GM12864 (cell line): ENCODE measurements around the gene CCDC71.
A peak's percentile ranks its signal among the peaks of the same experiment; 100 is the strongest.

ENCODE experiments used
- DNase-seq: peaks from one replicate; pipeline ENCODE4 v3.0.0-alpha.2; 2011; ENCODE audit warnings: low read depth
- H3K4me3 ChIP-seq: 2 replicates; pipeline ENCODE4 v1.5.1; 2011; ENCODE audit warnings: mild to moderate bottlenecking, low read depth, low read length, control low read depth
- TF ChIP-seq, protein P1 (sequence below): IDR thresholded peaks from 2 replicates; pipeline ENCODE4 v1.5.1; 2011; ENCODE audit warnings: low read depth, mild to moderate bottlenecking, moderate library complexity, low read length, control low read depth, inconsistent platforms; ENCODE audit errors: missing control alignments

Gene CCDC71

GRCh38 chr3:49122886-49123545 is 43.1 kb downstream of the CCDC71 start:
- no peak for DNase-seq
- TF ChIP-seq, protein P1, sequence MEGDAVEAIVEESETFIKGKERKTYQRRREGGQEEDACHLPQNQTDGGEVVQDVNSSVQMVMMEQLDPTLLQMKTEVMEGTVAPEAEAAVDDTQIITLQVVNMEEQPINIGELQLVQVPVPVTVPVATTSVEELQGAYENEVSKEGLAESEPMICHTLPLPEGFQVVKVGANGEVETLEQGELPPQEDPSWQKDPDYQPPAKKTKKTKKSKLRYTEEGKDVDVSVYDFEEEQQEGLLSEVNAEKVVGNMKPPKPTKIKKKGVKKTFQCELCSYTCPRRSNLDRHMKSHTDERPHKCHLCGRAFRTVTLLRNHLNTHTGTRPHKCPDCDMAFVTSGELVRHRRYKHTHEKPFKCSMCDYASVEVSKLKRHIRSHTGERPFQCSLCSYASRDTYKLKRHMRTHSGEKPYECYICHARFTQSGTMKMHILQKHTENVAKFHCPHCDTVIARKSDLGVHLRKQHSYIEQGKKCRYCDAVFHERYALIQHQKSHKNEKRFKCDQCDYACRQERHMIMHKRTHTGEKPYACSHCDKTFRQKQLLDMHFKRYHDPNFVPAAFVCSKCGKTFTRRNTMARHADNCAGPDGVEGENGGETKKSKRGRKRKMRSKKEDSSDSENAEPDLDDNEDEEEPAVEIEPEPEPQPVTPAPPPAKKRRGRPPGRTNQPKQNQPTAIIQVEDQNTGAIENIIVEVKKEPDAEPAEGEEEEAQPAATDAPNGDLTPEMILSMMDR: no peak
- H3K4me3 ChIP-seq: no peak overlapping the region

- TF ChIP-seq, protein P1: no peak
- no peak for DNase-seq
- H3K4me3 ChIP-seq: no peak overlapping the region
Measured at GRCh38 chr3:49122451-49122850, 43.7 kb downstream of the CCDC71 start.

DNA sequence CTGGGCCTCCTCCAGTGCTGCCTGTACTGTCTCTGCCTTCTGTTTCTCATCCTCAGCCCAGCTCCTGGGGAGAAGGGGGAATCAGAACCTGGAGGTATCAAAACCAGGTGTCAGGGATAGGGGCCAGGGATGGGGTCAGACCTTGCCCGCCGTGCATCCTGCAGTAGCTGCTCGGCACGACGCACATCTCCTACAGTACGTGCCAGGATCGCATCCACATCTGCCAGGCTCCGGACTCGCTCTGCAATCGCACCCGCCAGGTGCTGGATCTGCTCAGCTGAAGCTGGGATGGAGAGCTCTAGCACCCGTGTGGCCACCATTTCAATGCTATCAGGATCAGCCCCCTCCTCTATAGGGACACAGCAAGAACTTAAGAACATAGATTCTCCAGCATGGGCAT is 44.1 kb downstream of the CCDC71 start:
- DNase-seq: no peak
- TF ChIP-seq, protein P1: no peak

GRCh38 chr3:49121132-49121736 is 44.9 kb downstream of the CCDC71 start:
- peak overlapping the region; percentile 82 for H3K4me3 ChIP-seq
- TF ChIP-seq, protein P1: no peak
- no peak for DNase-seq

More for the DNA sequence above, 44.1 kb downstream of the CCDC71 start:
- H3K4me3 ChIP-seq: no peak overlapping the region

DNA sequence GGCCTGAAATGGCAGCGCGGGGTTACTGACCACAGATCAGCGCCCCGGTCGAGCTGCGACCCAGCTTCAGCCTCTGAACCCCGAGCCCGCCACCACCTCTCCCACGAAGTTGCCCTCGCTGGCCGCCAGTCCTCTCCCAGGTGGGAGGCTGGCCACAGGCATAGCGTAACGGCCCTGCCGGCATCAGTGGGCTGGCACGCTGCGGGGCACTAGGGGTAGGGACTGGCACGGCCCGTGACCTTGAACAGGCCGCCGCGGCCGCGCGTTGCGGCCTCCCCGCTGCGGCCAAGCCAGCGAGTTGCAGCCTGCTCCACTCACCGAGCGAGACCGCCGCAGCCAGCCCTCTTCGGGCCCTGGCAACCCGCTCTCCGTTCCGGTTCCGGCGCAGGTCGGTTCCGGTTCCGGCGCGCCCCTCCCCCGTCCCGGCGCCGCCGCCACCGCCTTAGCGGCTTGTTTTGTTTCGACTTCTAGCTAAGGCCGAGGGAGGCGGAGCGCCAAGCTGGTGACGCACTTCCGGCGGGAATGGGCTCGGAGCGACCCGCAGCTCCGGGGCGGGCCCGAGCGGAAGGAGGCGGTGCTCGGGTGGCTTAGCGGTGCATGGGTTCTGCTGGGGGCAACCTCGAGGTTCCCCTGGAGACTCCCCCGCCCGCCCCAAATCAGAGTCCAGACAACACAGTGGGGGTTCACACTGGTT is 45.5 kb downstream of the CCDC71 start, which contains the start of gene USP19:
TSS of gene USP19 (minus strand) at position 386 of the 694 bp plus-strand sequence. CDS start 1,678 bp downstream, outside the sequence.
- DNase-seq: peak; percentile 80
- TF ChIP-seq, protein P1: no peak
- H3K4me3 ChIP-seq: peak within 1 kb of the TSS; percentile 82

- TF ChIP-seq, protein P1: no peak
- H3K4me3 ChIP-seq: peak overlapping the region; percentile 82
- no peak for DNase-seq
Measured at GRCh38 chr3:49120096-49120437, 46.1 kb downstream of the CCDC71 start.
